Stimulated activated CD8-positive, alpha-beta memory T cell treated with anti-CD3 and anti-CD28 coated beads, Interleukin-4, amount 100 ng/mL, for 24 hours (primary cell): Measurements from ENCODE around the gene DNAL1.
"Not testable (repeated sequence)": the region's sequence is repeated elsewhere in the genome, so short reads cannot be mapped to it uniquely, and the experiment has no call there.

ENCODE experiments used
- DNase-seq: peaks from one replicate; pipeline ENCODE4 v3.0.0-alpha.2; 2020; ENCODE audit warnings: low read depth

DNAL1 gene

GRCh38 chr14:73640796-73641365 is 3.9 kb upstream of the DNAL1 start:
- no peak for DNase-seq

- DNase-seq, result no peak
Observed at GRCh38 chr14:73645248-73645610, 443 bp downstream of the DNAL1 start.

GRCh38 chr14:73651005-73651404 is 6.2 kb downstream of the DNAL1 start:
- no peak for DNase-seq

- DNase-seq, result no peak
Observed at GRCh38 chr14:73655851-73656250, 11.1 kb downstream of the DNAL1 start.

GRCh38 chr14:73659202-73659601 is 14.4 kb downstream of the DNAL1 start:
- not testable (repeated sequence) for DNase-seq

GRCh38 chr14:73660511-73660910 is 15.7 kb downstream of the DNAL1 start:
- DNase-seq, result no peak

GRCh38 chr14:73661872-73662271 is 17.1 kb downstream of the DNAL1 start:
- no peak for DNase-seq

- DNase-seq, result no peak
Observed at GRCh38 chr14:73662487-73662943, 17.7 kb downstream of the DNAL1 start.

GRCh38 chr14:73663548-73664212 is 18.9 kb downstream of the DNAL1 start:
- no peak for DNase-seq

- DNase-seq, result no peak
Observed at GRCh38 chr14:73665130-73665529, 20.3 kb downstream of the DNAL1 start.

- no peak for DNase-seq
Observed at GRCh38 chr14:73666583-73666982, 21.8 kb downstream of the DNAL1 start.

GRCh38 chr14:73667854-73668253 is 23.1 kb downstream of the DNAL1 start:
- no peak for DNase-seq

GRCh38 chr14:73674986-73675385 is 30.2 kb downstream of the DNAL1 start:
- DNase-seq, result no peak

- DNase-seq, result no peak
Observed at GRCh38 chr14:73678698-73679097, 33.9 kb downstream of the DNAL1 start.

- DNase-seq, result no peak
Observed at GRCh38 chr14:73680821-73681220, 36.0 kb downstream of the DNAL1 start.

GRCh38 chr14:73684627-73685026 is 39.8 kb downstream of the DNAL1 start:
- DNase-seq, result no peak

GRCh38 chr14:73685328-73685727 is 40.5 kb downstream of the DNAL1 start:
- no peak for DNase-seq

- DNase-seq, result no peak
Observed at GRCh38 chr14:73686901-73687300, 42.1 kb downstream of the DNAL1 start.

GRCh38 chr14:73694083-73694482 is 49.3 kb downstream of the DNAL1 start:
- DNase-seq, result no peak

- no peak for DNase-seq
Observed at GRCh38 chr14:73695082-73695481, 50.3 kb downstream of the DNAL1 start.

GRCh38 chr14:73695997-73696396 is 51.2 kb downstream of the DNAL1 start:
- DNase-seq, result no peak

- no peak for DNase-seq
Observed at GRCh38 chr14:73696466-73697400, 51.9 kb downstream of the DNAL1 start.

- no peak for DNase-seq
Observed at GRCh38 chr14:73700325-73700724, 55.5 kb downstream of the DNAL1 start.
